GM12878 (cell line): ENCODE data around the gene AMOTL1. TPM values are rescaled to one million over a fixed set of nuclear protein-coding genes. Genes with fewer than 3 reads are reported as not detected.

Experiments
- ATAC-seq: fragments of 200-7000 bp; cut with Tn5 transposase; 3 replicates; pipeline ENCODE4 v1.9.1; 2020; ENCODE audit warnings: mild to moderate bottlenecking, moderate library complexity
- BruUV-seq: library from RNA; stranded (reverse); fragments of 400-500 nt; replicated peaks from 2 replicates; lab custom pipeline; 2021; lab: Mats Ljungman, UMichigan
- CTCF ChIA-PET: fragments of 300-600 bp; sonication (Branson Sonifier 250); formaldehyde crosslinking; extraction: SDS; loops from one replicate; lab custom pipeline; 2021; ENCODE audit warnings: inconsistent platforms; lab: Yijun Ruan, JAX
- POLR2A ChIA-PET: fragments of 350-600 bp; formaldehyde crosslinking; extraction: SDS; loops from one replicate; lab custom pipeline; 2021; ENCODE audit warnings: inconsistent platforms; lab: Charles Lee
- RAD21 ChIA-PET: fragments of 300-600 bp; sonication (Branson Sonifier 250); formaldehyde crosslinking; loops from one replicate; lab custom pipeline; 2023; ENCODE audit warnings: antibody characterized with exemption; ENCODE audit not compliant: unreplicated experiment; lab: Charles Lee
- SMC1A ChIA-PET: fragments of 300-600 bp; sonication (Branson Sonifier 250); formaldehyde crosslinking; loops from one replicate; lab custom pipeline; 2023; ENCODE audit not compliant: unreplicated experiment, uncharacterized antibody; lab: Charles Lee
- DNase-seq: peaks from one replicate; pipeline ENCODE4 v3.0.0-alpha.2; 2011; ENCODE audit warnings: low read depth, low spot score
- FAIRE-seq: peaks from 3 replicates; lab custom pipeline; 2011; peaks lifted over from hg19 to GRCh38; lab: Jason Lieb, UNC
- H2AFZ ChIP-seq: 2 replicates; pipeline ENCODE4 v1.6.0; 2011; ENCODE audit warnings: low read depth, low read length, control low read depth; ENCODE audit not compliant: control insufficient read depth
- H3K27ac ChIP-seq: 2 replicates; pipeline ENCODE4 v1.5.1; 2011; ENCODE audit warnings: control low read depth; ENCODE audit not compliant: control insufficient read depth, insufficient read depth
- H3K27me3 ChIP-seq, 2 experiments: replicated peaks in 1 of 2; 2 replicates each; pipeline versions ENCODE4 v1.6.0 to v1.6.1; 2011; ENCODE audit warnings: low read length in 1 of 2; ENCODE audit not compliant: control insufficient read depth in 2 of 2, insufficient read depth in 2 of 2
- H3K36me3 ChIP-seq, 2 experiments: 2 replicates each; pipeline ENCODE4 v1.5.1; 2011; ENCODE audit warnings: low read length in 1 of 2; ENCODE audit not compliant: control insufficient read depth in 2 of 2, insufficient read depth in 2 of 2
- H3K4me1 ChIP-seq: 2 replicates; pipeline ENCODE4 v1.6.1; 2011; ENCODE audit warnings: mild to moderate bottlenecking, low read length, moderate library complexity, mixed read lengths; ENCODE audit not compliant: control insufficient read depth, insufficient read depth
- H3K4me2 ChIP-seq: 2 replicates; pipeline ENCODE4 v1.6.0; 2011; ENCODE audit warnings: control low read depth; ENCODE audit not compliant: control insufficient read depth, insufficient read depth
- H3K4me3 ChIP-seq: fragments of 200-600 bp; sonication (generic); 2 replicates; pipeline ENCODE4 v1.5.1; 2016
- H3K79me2 ChIP-seq: 2 replicates; pipeline ENCODE4 v1.6.0; 2011; ENCODE audit warnings: low read length; ENCODE audit not compliant: control insufficient read depth, insufficient read depth
- H3K9ac ChIP-seq: 2 replicates; pipeline ENCODE4 v1.8.0; 2011; ENCODE audit warnings: low read length, control low read depth, mixed read lengths; ENCODE audit not compliant: control insufficient read depth, insufficient read depth
- H3K9me3 ChIP-seq: replicated peaks from 3 replicates; pipeline ENCODE4 v1.5.1; 2011; ENCODE audit warnings: mild to moderate bottlenecking, low read length; ENCODE audit not compliant: control insufficient read depth, insufficient read depth
- H4K20me1 ChIP-seq: 2 replicates; pipeline ENCODE4 v1.6.0; 2011; ENCODE audit not compliant: control insufficient read depth, insufficient read depth
- CHD1 ChIP-seq: IDR thresholded peaks from 2 replicates; pipeline ENCODE4 v1.6.1; 2012; ENCODE audit warnings: low read depth, low read length, improper control_type of control experiment
- JUNB ChIP-seq: IDR thresholded peaks from 2 replicates; pipeline ENCODE4 v1.6.1; 2016; ENCODE audit warnings: antibody characterized with exemption, mild to moderate bottlenecking
- KLF5 ChIP-seq: fragments of 450-650 bp; IDR thresholded peaks from 2 replicates; pipeline ENCODE4 v1.6.1; 2014; ENCODE audit warnings: mild to moderate bottlenecking; ENCODE audit not compliant: partially characterized antibody
- PAX5 ChIP-seq: IDR thresholded peaks from 2 replicates; pipeline ENCODE4 v1.6.1; 2011; ENCODE audit warnings: low read depth, low read length, borderline replicate concordance
- RELA ChIP-seq: fragments of 450-650 bp; IDR thresholded peaks from 2 replicates; pipeline ENCODE4 v1.8.0; 2014; ENCODE audit warnings: borderline replicate concordance; ENCODE audit not compliant: partially characterized antibody
- RFX5 ChIP-seq: IDR thresholded peaks from 2 replicates; pipeline ENCODE4 v1.6.1; 2011; ENCODE audit warnings: low read depth, low read length, improper control_type of control experiment
- SIN3A ChIP-seq: IDR thresholded peaks from 2 replicates; pipeline ENCODE4 v1.6.1; 2012; ENCODE audit warnings: low read depth, low read length, improper control_type of control experiment
- WGBS: methylation state at CpG from one replicate; pipeline ENCODE4 v1.1.6; 2016; ENCODE audit warnings: low lambda C conversion rate; ENCODE audit not compliant: insufficient replicate concordance, insufficient coverage; ENCODE audit errors: missing lambda C conversion rate; 5-methylcytosine and 5-hydroxymethylcytosine counted together
- in situ Hi-C: fragments of 300-500 bp; cut with MboI; formaldehyde crosslinking; loops from 9 replicates; pipeline ENCODE4 v1.14.3; 2018; ENCODE audit warnings: mixed read lengths
- intact Hi-C: fragments of 100-400 bp; cut with micrococcal nuclease; formaldehyde crosslinking; loops from one replicate; pipeline ENCODE4 v1.14.2; 2022; ENCODE audit not compliant: unreplicated experiment
- polyA plus RNA-seq, 11 experiments: library from polyadenylated mRNA; depleted of rRNA in 4 of 11; unstranded in 6 of 11; stranded (reverse) in 5 of 11; fragments of >200 nt; fragmentation: Nextera tagmentation in 4 of 11; fragmentation: Illumina TruSeq in 1 of 11; extraction: Ambion mirVana in 4 of 11; extraction: Trizol in 1 of 11; gene quantifications; 1 replicate in 1 of 11; 2 replicates in 10 of 11; pipeline versions ENCODE4 v1.2.1 to v1.2.3, GENCODE V29; 2011 to 2016; ENCODE audit warnings: inconsistent platforms in 2 of 11, missing spikeins in 2 of 11, low read depth in 1 of 11
- total RNA-seq, 4 experiments: library from RNA; depleted of rRNA in 3 of 4; stranded (reverse); fragments of >200 nt in 3 of 4; fragmentation: Illumina TruSeq in 1 of 4; extraction: Trizol in 1 of 4; gene quantifications; 2 replicates each; pipeline versions ENCODE4 v1.2.1 to v1.2.3, GENCODE V29; 2013 to 2021
- TF ChIP-seq, protein P1 (sequence below): fragments of 450-650 bp; formaldehyde crosslinking; IDR thresholded peaks from 2 replicates; pipeline ENCODE4 v1.4.0; 2020; ENCODE audit warnings: mild to moderate bottlenecking, moderate library complexity

The AMOTL1 gene
- total and polyA plus RNA-seq, 10 of the 15 experiments (the other 5 are each of a cell fraction or from before 2014, with no cell fraction given) = under 0.01 to 0.41 (median 0.01) TPM; not detected in 7

DNA sequence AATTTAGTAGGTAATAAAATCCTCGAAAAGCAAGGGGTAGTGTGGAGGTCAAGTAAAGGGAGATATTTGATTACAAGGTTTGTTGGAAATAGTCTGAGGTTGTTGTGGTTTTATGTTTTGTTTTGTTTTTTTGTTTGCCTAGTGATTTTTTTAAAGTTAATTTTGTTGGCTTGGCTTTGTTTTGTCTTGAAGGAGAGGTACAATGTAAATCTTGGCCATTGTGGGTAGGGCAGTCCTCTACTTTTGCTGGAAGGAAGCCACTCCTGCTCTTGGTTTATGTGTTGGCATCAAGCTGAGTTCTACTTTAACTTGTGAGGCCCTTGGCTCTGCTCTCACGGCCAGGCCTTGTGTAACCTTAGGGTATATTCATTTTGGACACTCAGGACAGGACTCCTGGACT lies 3.2 kb downstream of the AMOTL1 start:
- in situ Hi-C loops (no loop called here), intact Hi-C loops (no loop called here)
- Histone ChIP-seq H3K36me3 (no peaks in the 10 kb centered on the region), H3K4me2 (no peak overlapping the region), H3K27ac (no peak overlapping the region), H4K20me1 (no peaks in the 10 kb centered on the region; the same call in 1 of the 2 replicates), H3K4me3 (no peak overlapping the region), H3K9me3 (no peaks in the 10 kb centered on the region), H3K9ac (no peak overlapping the region), H3K4me1 (no peaks in the 10 kb centered on the region), H3K27me3 (peaks cover 13 to 16% of the 10 kb centered on the region in 2 experiments), H2AFZ (no peak overlapping the region), H3K79me2 (no peaks in the 10 kb centered on the region)
- TF ChIP-seq JUNB (no peak), KLF5 (no peak), CHD1 (no peak), PAX5 (no peak), RELA (no peak), RFX5 (no peak)
- WGBS = 3% methylated on average over 2 of the region's 2 CpGs
- SMC1A ChIA-PET = no interaction called here
- no TSS peak for BruUV-seq
- no peak for FAIRE-seq
- RAD21 ChIA-PET = no interaction called here
- ATAC-seq = no peak
- POLR2A ChIA-PET = no interaction called here
- CTCF ChIA-PET = interaction anchor here (0.9 kb wide), 1 partner anchor 15 kb away, joined by 3 read pairs; no protein-coding TSS in a partner anchor
- no peak for DNase-seq

- TF ChIP-seq, protein P1, sequence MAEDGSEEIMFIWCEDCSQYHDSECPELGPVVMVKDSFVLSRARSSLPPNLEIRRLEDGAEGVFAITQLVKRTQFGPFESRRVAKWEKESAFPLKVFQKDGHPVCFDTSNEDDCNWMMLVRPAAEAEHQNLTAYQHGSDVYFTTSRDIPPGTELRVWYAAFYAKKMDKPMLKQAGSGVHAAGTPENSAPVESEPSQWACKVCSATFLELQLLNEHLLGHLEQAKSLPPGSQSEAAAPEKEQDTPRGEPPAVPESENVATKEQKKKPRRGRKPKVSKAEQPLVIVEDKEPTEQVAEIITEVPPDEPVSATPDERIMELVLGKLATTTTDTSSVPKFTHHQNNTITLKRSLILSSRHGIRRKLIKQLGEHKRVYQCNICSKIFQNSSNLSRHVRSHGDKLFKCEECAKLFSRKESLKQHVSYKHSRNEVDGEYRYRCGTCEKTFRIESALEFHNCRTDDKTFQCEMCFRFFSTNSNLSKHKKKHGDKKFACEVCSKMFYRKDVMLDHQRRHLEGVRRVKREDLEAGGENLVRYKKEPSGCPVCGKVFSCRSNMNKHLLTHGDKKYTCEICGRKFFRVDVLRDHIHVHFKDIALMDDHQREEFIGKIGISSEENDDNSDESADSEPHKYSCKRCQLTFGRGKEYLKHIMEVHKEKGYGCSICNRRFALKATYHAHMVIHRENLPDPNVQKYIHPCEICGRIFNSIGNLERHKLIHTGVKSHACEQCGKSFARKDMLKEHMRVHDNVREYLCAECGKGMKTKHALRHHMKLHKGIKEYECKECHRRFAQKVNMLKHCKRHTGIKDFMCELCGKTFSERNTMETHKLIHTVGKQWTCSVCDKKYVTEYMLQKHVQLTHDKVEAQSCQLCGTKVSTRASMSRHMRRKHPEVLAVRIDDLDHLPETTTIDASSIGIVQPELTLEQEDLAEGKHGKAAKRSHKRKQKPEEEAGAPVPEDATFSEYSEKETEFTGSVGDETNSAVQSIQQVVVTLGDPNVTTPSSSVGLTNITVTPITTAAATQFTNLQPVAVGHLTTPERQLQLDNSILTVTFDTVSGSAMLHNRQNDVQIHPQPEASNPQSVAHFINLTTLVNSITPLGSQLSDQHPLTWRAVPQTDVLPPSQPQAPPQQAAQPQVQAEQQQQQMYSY (CRISPR knock-in tag) = no peak
- no peak for TF ChIP-seq SIN3A
- CTCF ChIA-PET = interaction anchor here (0.9 kb wide), 1 partner anchor 15 kb away, joined by 3 read pairs; no protein-coding TSS in a partner anchor
- no peaks in the 10 kb centered on the region for H3K4me1 ChIP-seq
- BruUV-seq = no TSS peak
- no peak overlapping the region for H3K27ac ChIP-seq
- DNase-seq (no peak), FAIRE-seq (no peak), ATAC-seq (no peak)
- 21% methylated on average over 2 of the region's 2 CpGs for WGBS
- no peak overlapping the region for H3K4me2 ChIP-seq
- H2AFZ ChIP-seq = no peak overlapping the region
- no peak overlapping the region for H3K4me3 ChIP-seq
- no peaks in the 10 kb centered on the region for H3K79me2 ChIP-seq
- H3K9me3 ChIP-seq = no peaks in the 10 kb centered on the region
- H3K27me3 ChIP-seq = peaks cover 13% of the 10 kb centered on the region in 2 experiments
- in situ Hi-C loops = no loop called here
- H4K20me1 ChIP-seq = no peaks in the 10 kb centered on the region; the same call in 1 of the 2 replicates
- H3K36me3 ChIP-seq = no peaks in the 10 kb centered on the region
- SMC1A ChIA-PET = no interaction called here
- H3K9ac ChIP-seq = no peak overlapping the region
- POLR2A ChIA-PET = no interaction called here
- RAD21 ChIA-PET = no interaction called here
- intact Hi-C loops = no loop called here
Measured at GRCh38 chr11:94771951-94772350, 3.8 kb downstream of the AMOTL1 start.
